Heart right ventricle (tissue), 16 donors: ENCODE data around the gene GPC5. TPM values are rescaled to one million over a fixed set of nuclear protein-coding genes. Genes with fewer than 3 reads are reported as not detected.

Experiments
- ATAC-seq, 8 donors: fragments of 200-7000 bp; cut with Tn5 transposase; one replicate each; pipeline ENCODE4 v1.9.1; 2020; ENCODE audit warnings: mild to moderate bottlenecking in 8 of 8, moderate library complexity in 8 of 8, moderate number of reproducible peaks in 1 of 8
- DNase-seq, 2 donors: peaks; one replicate each; pipeline ENCODE4 v3.0.0-alpha.2; 2020
- H3K27ac ChIP-seq, 10 donors: fragments of 200-600 bp; sonication (generic) in 2 of 10; one replicate each; pipeline versions ENCODE4 v1.5.0 to v1.8.0; 2020 to 2022; ENCODE audit warnings: mild to moderate bottlenecking in 3 of 10
- H3K27me3 ChIP-seq, 7 donors: fragments of 200-600 bp; one replicate each; pipeline ENCODE4 v1.8.0; 2021 to 2022; ENCODE audit warnings: mild to moderate bottlenecking in 2 of 7
- H3K36me3 ChIP-seq, 9 donors: fragments of 200-600 bp; sonication (generic) in 1 of 9; one replicate each; pipeline versions ENCODE4 v1.5.0 to v1.8.0; 2020 to 2022; ENCODE audit warnings: mild to moderate bottlenecking in 2 of 9
- H3K4me1 ChIP-seq, 9 donors: fragments of 200-600 bp; sonication (generic) in 1 of 9; one replicate each; pipeline versions ENCODE4 v1.5.0 to v1.8.0; 2020 to 2022; ENCODE audit warnings: mild to moderate bottlenecking in 4 of 9
- H3K4me3 ChIP-seq, 10 donors: fragments of 200-600 bp; sonication (generic) in 2 of 10; one replicate each; pipeline versions ENCODE4 v1.5.0 to v1.8.0; 2020 to 2022; ENCODE audit warnings: mild to moderate bottlenecking in 7 of 10, moderate library complexity in 2 of 10
- H3K9me3 ChIP-seq, 11 donors: fragments of 200-600 bp in 10 of 11; sonication (generic) in 2 of 11; one replicate each; pipeline versions ENCODE4 v1.5.0 to v1.8.0; 2013 to 2022; ENCODE audit warnings: mild to moderate bottlenecking in 2 of 11, control low read depth in 1 of 11, moderate library complexity in 1 of 11
- WGBS, 2 donors: extraction: QIAGEN DNeasy Blood & Tissue Kit; methylation state at CpG; one replicate each; pipeline ENCODE4 v1.1.7; 2013; ENCODE audit warnings: inconsistent platforms in 1 of 2; 5-methylcytosine and 5-hydroxymethylcytosine counted together
- intact Hi-C, 10 donors: fragments of 100-400 bp; cut with DNase I; formaldehyde crosslinking; loops; one replicate each; pipeline versions ENCODE4 v1.11.1 to v1.14.2; 2022
- polyA plus RNA-seq, 2 donors: library from polyadenylated mRNA; stranded (reverse); fragments of 200-250 nt; gene quantifications; one replicate each; pipeline ENCODE4 v1.2.3, GENCODE V29; 2013
- total RNA-seq, 10 donors: library from RNA; stranded (reverse); fragmentation: NEBNext Ultra II Directional in 3 of 10; extraction: Animal tissue kit (Norgen Biotek cat#: 25700) in 3 of 10; gene quantifications; one replicate each; pipeline versions ENCODE4 v1.2.1 to v1.2.4, GENCODE V29; 2021 to 2023
- TF ChIP-seq, protein P1 (sequence below), 9 donors: fragments of 200-600 bp; sonication (generic) in 2 of 9; IDR thresholded peaks; one replicate each; pipeline versions ENCODE4 v1.5.0 to v1.8.0; 2021 to 2022; ENCODE audit warnings: antibody characterized with exemption in 9 of 9, mild to moderate bottlenecking in 5 of 9, moderate library complexity in 1 of 9
- donor health status: Arrhythmogenic right ventricular cardiomyopathy.
- donor health status: ischemic (EF 13 %, LVEDD 7.1; RV severe dilation, severe dysfunction).
- donor health status: healthy with polysubstance abuse.
- donor health status: DM: no; HTN: yes; CAD: no.
- donor health status: DM: no; HTN: no; CAD: no.
- donor health status: ischemic (EF 25% LVEDD 6.9; RV normal size, moderate dysfunction).
- donor health status: ischemic (EF 25% LVEDD 5.7; RV mildly dilated, moderate dysfunction).
- donor health status: healthy.
- donor health status: DM: yes; HTN: yes; CAD: no.
- donor health status: Ischemic cardiomyopathy.
- donor health status: ischemic (EF 35%, LVEDD 5.7; RV mildly dilated, moderate dysfunction).
- donor health status: nonischemic (EF 11% LVEDD 7.7; RV severe dilation, severe dysfunction).
- donor health status: DM: yes; HTN: yes; CAD: no.
- donor health status: PGD.
- donor health status: ischemic (EF 29% LVEDD 5.4; RV normal size, mild dysfunction).
- donor health status: nonischemic (EF 23%, LVEDD 6.1; RV moderate dilation, normal function).

GPC5 gene
- total and polyA plus RNA-seq, 12 donors: 0.01 to 3.5 (median 0.70) TPM; not detected in 1

DNA sequence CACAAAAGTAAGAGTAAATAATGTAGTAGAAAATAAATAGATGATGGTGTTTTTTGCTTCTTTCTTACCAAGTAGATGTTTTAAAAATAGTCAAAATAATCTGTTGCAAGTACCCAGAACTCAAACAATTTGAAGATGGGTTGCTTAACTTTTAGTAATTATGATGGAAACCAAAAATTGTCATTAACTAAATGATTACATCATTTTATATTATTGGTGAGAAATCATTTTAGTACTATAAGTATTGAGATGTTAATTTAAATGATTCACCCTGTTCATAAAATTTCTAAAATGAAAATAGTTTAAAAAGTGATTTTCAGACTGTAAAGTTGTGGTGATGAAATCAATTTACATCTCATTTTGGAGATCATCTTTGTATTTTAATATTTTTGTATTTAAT is 404.5 kb downstream of the GPC5 start:
- peaks cover 0 to 7% (median 0%) of the 10 kb centered on the region in 11 donors for H3K9me3 ChIP-seq
- no peaks in the 10 kb centered on the region for H3K4me1 ChIP-seq
- ATAC-seq: no peak
- no peak for DNase-seq
- H3K36me3 ChIP-seq: no peaks in the 10 kb centered on the region
- TF ChIP-seq, protein P1, sequence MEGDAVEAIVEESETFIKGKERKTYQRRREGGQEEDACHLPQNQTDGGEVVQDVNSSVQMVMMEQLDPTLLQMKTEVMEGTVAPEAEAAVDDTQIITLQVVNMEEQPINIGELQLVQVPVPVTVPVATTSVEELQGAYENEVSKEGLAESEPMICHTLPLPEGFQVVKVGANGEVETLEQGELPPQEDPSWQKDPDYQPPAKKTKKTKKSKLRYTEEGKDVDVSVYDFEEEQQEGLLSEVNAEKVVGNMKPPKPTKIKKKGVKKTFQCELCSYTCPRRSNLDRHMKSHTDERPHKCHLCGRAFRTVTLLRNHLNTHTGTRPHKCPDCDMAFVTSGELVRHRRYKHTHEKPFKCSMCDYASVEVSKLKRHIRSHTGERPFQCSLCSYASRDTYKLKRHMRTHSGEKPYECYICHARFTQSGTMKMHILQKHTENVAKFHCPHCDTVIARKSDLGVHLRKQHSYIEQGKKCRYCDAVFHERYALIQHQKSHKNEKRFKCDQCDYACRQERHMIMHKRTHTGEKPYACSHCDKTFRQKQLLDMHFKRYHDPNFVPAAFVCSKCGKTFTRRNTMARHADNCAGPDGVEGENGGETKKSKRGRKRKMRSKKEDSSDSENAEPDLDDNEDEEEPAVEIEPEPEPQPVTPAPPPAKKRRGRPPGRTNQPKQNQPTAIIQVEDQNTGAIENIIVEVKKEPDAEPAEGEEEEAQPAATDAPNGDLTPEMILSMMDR (IDR thresholded peaks at IDR 0.05): no peak
- H3K27me3 ChIP-seq: no peaks in the 10 kb centered on the region
- no peak overlapping the region for H3K27ac ChIP-seq
- intact Hi-C loops: no loop called here
- H3K4me3 ChIP-seq: no peak overlapping the region

DNA sequence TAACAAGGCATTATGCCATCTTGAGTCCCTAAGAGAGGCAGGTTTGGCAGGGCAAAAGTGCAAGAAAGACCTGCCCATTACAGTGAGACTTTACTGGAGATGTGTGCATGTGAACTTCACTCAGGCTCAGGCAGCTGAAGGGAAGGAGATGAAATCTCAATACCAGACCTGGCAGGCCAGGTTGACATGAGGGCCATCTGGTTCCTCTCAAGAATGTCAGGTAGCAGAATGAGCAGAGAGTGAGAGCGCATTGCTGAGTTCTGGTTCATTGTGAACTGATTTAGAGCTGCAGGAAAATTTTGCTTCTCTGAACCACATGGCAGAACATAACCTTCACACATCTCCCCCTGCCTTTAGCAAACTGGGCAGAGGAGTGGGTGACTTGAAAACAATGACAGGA is 406.3 kb downstream of the GPC5 start:
- Histone ChIP-seq H3K27ac (no peak overlapping the region), H3K27me3 (no peaks in the 10 kb centered on the region), H3K4me1 (no peaks in the 10 kb centered on the region), H3K4me3 (no peak overlapping the region), H3K36me3 (no peaks in the 10 kb centered on the region), H3K9me3 (no peaks in the 10 kb centered on the region)
- 49 to 57% methylated on average over 1 of the region's 1 CpG for WGBS, 2 donors
- no peak for DNase-seq
- no peak for ATAC-seq
- intact Hi-C loops: no loop called here
- TF ChIP-seq, protein P1 (IDR thresholded peaks at IDR 0.05): no peak

DNA sequence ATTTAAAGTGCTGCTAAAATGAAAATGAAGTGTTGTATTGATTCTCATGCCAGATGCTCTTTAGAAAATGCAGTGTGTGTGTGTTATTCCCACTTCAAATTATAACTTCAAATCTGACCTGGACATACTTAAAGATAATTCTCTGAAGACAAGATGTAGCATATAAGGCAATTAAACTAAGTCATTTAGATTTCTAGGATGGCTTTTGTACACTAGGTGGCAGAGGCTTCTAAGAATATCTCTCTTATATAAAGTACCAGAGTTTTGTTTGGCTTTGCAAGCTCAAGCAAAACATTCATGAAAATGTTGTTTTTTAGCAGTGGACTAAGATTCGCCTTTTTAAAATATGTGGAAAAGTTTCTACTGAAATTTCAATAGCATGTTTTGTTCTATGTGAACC is 407.2 kb downstream of the GPC5 start:
- TF ChIP-seq, protein P1 (IDR thresholded peaks at IDR 0.05): peak in 7 of 9 donors; percentile 11 to 41 (median 21)
- 49 to 56% methylated on average over 1 of the region's 1 CpG for WGBS, 2 donors
- ATAC-seq: no peak

DNA sequence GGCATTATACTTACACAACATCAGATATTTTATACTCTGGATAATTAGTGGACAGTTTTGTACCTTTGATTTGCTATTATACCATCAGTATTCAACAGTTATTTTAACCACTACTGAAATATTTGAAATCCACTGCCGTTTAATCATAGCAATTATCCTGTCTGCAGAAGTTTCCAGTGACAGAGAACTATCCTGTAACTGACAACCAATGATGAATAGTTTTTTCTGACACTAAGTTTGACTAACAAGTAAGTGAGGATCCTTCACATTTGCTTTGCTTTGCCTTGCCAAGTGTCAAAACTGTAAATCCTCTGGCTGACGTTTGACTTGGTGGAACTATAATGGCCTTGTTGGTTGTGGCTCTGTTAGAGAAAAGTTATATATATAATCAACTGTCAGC is 410.7 kb downstream of the GPC5 start:
- 58 to 66% methylated on average over 2 of the region's 2 CpGs for WGBS, 2 donors

More for the DNA sequence above, 407.2 kb downstream of the GPC5 start:
- intact Hi-C loops: no loop called here
- H3K36me3 ChIP-seq: no peaks in the 10 kb centered on the region
- no peak overlapping the region for H3K27ac ChIP-seq
- no peak overlapping the region for H3K4me3 ChIP-seq
- H3K4me1 ChIP-seq: no peaks in the 10 kb centered on the region
- DNase-seq: no peak
- no peaks in the 10 kb centered on the region for H3K9me3 ChIP-seq
- H3K27me3 ChIP-seq: no peaks in the 10 kb centered on the region

More for the DNA sequence above, 410.7 kb downstream of the GPC5 start:
- H3K36me3 ChIP-seq: no peaks in the 10 kb centered on the region
- H3K27ac ChIP-seq: no peak overlapping the region
- no peaks in the 10 kb centered on the region for H3K27me3 ChIP-seq
- intact Hi-C loops: no loop called here
- DNase-seq (no peak), ATAC-seq (no peak)
- H3K4me1 ChIP-seq: no peaks in the 10 kb centered on the region
- H3K4me3 ChIP-seq: no peak overlapping the region
- no peaks in the 10 kb centered on the region for H3K9me3 ChIP-seq
- TF ChIP-seq, protein P1 (IDR thresholded peaks at IDR 0.05): no peak
